Type B pancreatic cell (in vitro differentiated cells): Measurements from ENCODE around the gene RSPRY1. TPM values are rescaled to one million over a fixed set of nuclear protein-coding genes. Genes with fewer than 3 reads are reported as not detected.
A peak's percentile ranks its signal among the peaks of the same experiment; 100 is the strongest.

Source experiments
- DNase-seq: peaks from one replicate; pipeline ENCODE4 v3.0.0; 2021; ENCODE audit warnings: mixed read lengths; ENCODE audit not compliant: unreplicated experiment; ENCODE audit errors: extremely low spot score
- H3K27ac Mint-ChIP-seq: 2 replicates; pipeline ENCODE4 v1.8.0; 2021; ENCODE audit warnings: mild to moderate bottlenecking, mixed read lengths
- H3K27me3 Mint-ChIP-seq: 2 replicates; pipeline ENCODE4 v1.8.0; 2021; ENCODE audit warnings: mixed read lengths
- H3K36me3 Mint-ChIP-seq: 2 replicates; pipeline ENCODE4 v1.8.0; 2021; ENCODE audit warnings: mixed read lengths
- H3K4me1 Mint-ChIP-seq: one replicate; pipeline ENCODE4 v1.8.0; 2021; ENCODE audit warnings: mixed read lengths; ENCODE audit not compliant: unreplicated experiment
- H3K4me3 Mint-ChIP-seq: 2 replicates; pipeline ENCODE4 v1.8.0; 2021; ENCODE audit warnings: mild to moderate bottlenecking, mixed read lengths
- H3K9me3 Mint-ChIP-seq: 2 replicates; pipeline ENCODE4 v1.8.0; 2021; ENCODE audit warnings: mixed read lengths
- CTCF ChIP-seq: fragments of 200-600 bp; sonication (generic); conservative IDR thresholded peaks from 2 replicates; pipeline ENCODE4 v1.5.0; 2021; ENCODE audit warnings: antibody characterized with exemption, mild to moderate bottlenecking
- total RNA-seq: library from RNA; stranded (reverse); gene quantifications from 2 replicates; pipeline ENCODE4 v1.2.1, GENCODE V29; 2021; ENCODE audit warnings: low replicate concordance

Gene RSPRY1
- total RNA-seq, 1 donor from 2014 or later = 49.9 TPM

DNA sequence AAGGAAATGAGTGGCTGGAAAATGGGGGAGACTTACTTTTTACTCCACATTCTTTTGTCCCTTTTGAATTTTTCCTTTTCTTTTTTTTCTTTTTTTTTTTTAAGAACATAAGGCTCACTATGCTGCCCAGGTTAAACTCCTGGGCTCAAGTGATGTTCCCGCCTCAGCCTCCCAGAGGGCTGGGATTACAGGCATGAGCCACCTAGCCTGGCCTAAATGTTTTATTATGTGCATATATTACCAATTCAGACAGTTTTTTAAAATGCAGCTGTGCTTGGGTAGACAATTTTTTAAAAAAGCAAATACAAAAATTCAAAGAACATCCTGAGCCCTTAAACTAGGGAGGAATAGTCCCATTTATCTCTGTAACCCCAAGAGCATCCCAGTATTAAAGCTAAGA, 28.6 kb upstream of the RSPRY1 start:
- Mint-ChIP-seq H3K9me3 (no peaks in the 10 kb centered on the region), H3K36me3 (peaks cover 56% of the 10 kb centered on the region), H3K27ac (no peak overlapping the region), H3K4me3 (no peak overlapping the region), H3K27me3 (no peaks in the 10 kb centered on the region), H3K4me1 (no peaks in the 10 kb centered on the region)
- TF ChIP-seq CTCF = no peak
- no peak for DNase-seq

- no peaks in the 10 kb centered on the region for H3K27me3 Mint-ChIP-seq
- H3K27ac Mint-ChIP-seq = no peak overlapping the region
- no peaks in the 10 kb centered on the region for H3K9me3 Mint-ChIP-seq
- peaks cover 44% of the 10 kb centered on the region for H3K36me3 Mint-ChIP-seq
- no peaks in the 10 kb centered on the region for H3K4me1 Mint-ChIP-seq
- H3K4me3 Mint-ChIP-seq = no peak overlapping the region
- no peak for DNase-seq
- no peak for TF ChIP-seq CTCF
Observed at GRCh38 chr16:57159447-57159846, 26.7 kb upstream of the RSPRY1 start.

DNA sequence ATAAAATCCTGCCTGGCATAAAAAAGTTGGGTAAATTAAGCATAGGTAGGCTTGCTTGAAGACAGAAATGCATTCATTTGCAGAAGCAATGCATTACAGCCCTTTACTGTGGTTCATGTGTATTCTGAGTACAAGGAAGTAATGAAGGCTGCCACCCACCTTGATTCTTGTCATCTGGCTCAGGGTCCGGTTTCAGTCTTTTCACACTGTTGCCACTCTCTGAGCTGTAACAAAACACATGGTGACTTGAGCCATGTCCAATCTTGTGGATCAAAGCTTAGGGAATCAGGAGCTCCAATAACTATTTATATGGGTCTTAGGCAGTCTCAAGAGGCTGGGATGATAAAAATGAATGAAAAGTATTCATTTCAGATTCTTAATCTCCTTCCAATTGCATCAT, 22.3 kb upstream of the RSPRY1 start:
- no peak for DNase-seq
- no peak overlapping the region for H3K27ac Mint-ChIP-seq
- H3K4me3 Mint-ChIP-seq = no peak overlapping the region
- H3K4me1 Mint-ChIP-seq = peaks cover 16% of the 10 kb centered on the region
- H3K36me3 Mint-ChIP-seq = peaks cover 26% of the 10 kb centered on the region
- no peak for TF ChIP-seq CTCF
- H3K27me3 Mint-ChIP-seq = no peaks in the 10 kb centered on the region
- H3K9me3 Mint-ChIP-seq = no peaks in the 10 kb centered on the region

GRCh38 chr16:57165483-57165882, 20.6 kb upstream of the RSPRY1 start:
- no peak for DNase-seq
- Mint-ChIP-seq H3K36me3 (peaks cover 15% of the 10 kb centered on the region), H3K4me1 (peaks cover 16% of the 10 kb centered on the region), H3K27ac (no peak overlapping the region), H3K27me3 (no peaks in the 10 kb centered on the region), H3K9me3 (no peaks in the 10 kb centered on the region), H3K4me3 (no peak overlapping the region)
- no peak for TF ChIP-seq CTCF

DNA sequence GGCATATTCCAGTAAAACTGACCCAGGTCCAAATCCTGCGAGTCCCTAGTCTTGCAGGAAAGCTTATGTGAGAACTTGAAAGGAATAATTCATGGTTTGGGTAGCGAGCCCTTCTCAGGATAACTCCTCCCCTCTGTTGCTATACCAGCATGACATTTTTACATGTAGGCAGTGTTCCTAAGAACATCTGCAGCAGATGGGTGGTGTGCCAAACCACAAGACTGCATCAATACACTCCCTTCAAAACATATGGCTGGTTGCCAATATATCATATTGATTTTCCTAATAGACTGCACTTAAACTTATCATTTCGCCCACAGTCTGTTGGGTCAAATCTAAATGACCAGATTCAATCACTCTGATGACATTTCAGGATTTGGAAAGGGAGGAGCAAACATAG, 20.2 kb upstream of the RSPRY1 start:
- Mint-ChIP-seq H3K4me1 (peaks cover 16% of the 10 kb centered on the region), H3K9me3 (no peaks in the 10 kb centered on the region), H3K27ac (no peak overlapping the region), H3K27me3 (no peaks in the 10 kb centered on the region), H3K36me3 (peaks cover 13% of the 10 kb centered on the region), H3K4me3 (no peak overlapping the region)
- TF ChIP-seq CTCF = no peak
- DNase-seq = no peak

DNA sequence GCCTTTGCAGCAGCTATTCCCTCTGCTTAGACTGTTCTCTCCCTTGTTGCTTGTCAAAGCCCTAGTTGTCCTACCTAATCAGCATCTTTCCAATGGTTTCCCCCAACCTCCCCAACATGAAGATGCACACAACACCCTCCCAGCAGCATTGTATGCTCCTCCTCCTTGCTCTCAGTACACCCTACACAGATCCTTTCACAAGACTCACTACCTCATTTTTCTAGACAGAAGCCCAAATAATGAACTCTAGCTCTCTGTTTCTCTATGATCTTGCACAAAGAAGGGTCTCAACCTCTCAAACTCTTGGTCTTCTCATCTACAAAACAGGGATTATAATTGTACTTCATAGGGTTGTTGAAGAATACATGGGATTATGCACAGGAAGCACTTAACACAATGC, 19.7 kb upstream of the RSPRY1 start:
- no peak for TF ChIP-seq CTCF
- DNase-seq = no peak
- H3K4me1 Mint-ChIP-seq = peaks cover 16% of the 10 kb centered on the region
- H3K9me3 Mint-ChIP-seq = no peaks in the 10 kb centered on the region
- H3K27me3 Mint-ChIP-seq = no peaks in the 10 kb centered on the region
- H3K27ac Mint-ChIP-seq = peak overlapping the region; percentile 68
- peaks cover 18% of the 10 kb centered on the region for H3K36me3 Mint-ChIP-seq
- H3K4me3 Mint-ChIP-seq = no peak overlapping the region
